Transverse colon (tissue), 4 donors: ENCODE data around the gene KCNMB1.

Experiments used
- POLR2AphosphoS5 ChIP-seq, 3 donors: sonication (generic); formaldehyde crosslinking; IDR thresholded peaks; one replicate each; pipeline ENCODE4 v1.6.1; 2016; ENCODE audit warnings: antibody characterized with exemption in 3 of 3
- TF ChIP-seq, protein P1 (sequence below), 5 experiments: fragments of 200-600 bp in 3 of 5; fragments of 450-650 bp in 2 of 5; sonication (generic) in 3 of 5; IDR thresholded peaks; 1 replicate in 2 of 5; 2 replicates in 3 of 5; pipeline ENCODE4 v1.5.1; 2016 to 2017; ENCODE audit warnings: antibody characterized with exemption in 5 of 5, inconsistent platforms in 3 of 5, mild to moderate bottlenecking in 2 of 5, moderate library complexity in 1 of 5

- TF ChIP-seq, protein P1, sequence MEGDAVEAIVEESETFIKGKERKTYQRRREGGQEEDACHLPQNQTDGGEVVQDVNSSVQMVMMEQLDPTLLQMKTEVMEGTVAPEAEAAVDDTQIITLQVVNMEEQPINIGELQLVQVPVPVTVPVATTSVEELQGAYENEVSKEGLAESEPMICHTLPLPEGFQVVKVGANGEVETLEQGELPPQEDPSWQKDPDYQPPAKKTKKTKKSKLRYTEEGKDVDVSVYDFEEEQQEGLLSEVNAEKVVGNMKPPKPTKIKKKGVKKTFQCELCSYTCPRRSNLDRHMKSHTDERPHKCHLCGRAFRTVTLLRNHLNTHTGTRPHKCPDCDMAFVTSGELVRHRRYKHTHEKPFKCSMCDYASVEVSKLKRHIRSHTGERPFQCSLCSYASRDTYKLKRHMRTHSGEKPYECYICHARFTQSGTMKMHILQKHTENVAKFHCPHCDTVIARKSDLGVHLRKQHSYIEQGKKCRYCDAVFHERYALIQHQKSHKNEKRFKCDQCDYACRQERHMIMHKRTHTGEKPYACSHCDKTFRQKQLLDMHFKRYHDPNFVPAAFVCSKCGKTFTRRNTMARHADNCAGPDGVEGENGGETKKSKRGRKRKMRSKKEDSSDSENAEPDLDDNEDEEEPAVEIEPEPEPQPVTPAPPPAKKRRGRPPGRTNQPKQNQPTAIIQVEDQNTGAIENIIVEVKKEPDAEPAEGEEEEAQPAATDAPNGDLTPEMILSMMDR (IDR thresholded peaks at IDR 0.05) = no peak
- no peak for TF ChIP-seq POLR2AphosphoS5 (IDR thresholded peaks at IDR 0.05)
Measured at GRCh38 chr5:170347022-170347567, 42.1 kb downstream of the KCNMB1 start.
